HG02798 (cell line): ENCODE results near the gene OSBPL5.

ENCODE experiments used
- ATAC-seq: cut with Tn5 transposase; IDR thresholded peaks from one replicate; pipeline ENCODE4 v1.9.1; 2021; ENCODE audit warnings: mild to moderate bottlenecking; ENCODE audit not compliant: unreplicated experiment, poor library complexity

OSBPL5 gene, protein sequence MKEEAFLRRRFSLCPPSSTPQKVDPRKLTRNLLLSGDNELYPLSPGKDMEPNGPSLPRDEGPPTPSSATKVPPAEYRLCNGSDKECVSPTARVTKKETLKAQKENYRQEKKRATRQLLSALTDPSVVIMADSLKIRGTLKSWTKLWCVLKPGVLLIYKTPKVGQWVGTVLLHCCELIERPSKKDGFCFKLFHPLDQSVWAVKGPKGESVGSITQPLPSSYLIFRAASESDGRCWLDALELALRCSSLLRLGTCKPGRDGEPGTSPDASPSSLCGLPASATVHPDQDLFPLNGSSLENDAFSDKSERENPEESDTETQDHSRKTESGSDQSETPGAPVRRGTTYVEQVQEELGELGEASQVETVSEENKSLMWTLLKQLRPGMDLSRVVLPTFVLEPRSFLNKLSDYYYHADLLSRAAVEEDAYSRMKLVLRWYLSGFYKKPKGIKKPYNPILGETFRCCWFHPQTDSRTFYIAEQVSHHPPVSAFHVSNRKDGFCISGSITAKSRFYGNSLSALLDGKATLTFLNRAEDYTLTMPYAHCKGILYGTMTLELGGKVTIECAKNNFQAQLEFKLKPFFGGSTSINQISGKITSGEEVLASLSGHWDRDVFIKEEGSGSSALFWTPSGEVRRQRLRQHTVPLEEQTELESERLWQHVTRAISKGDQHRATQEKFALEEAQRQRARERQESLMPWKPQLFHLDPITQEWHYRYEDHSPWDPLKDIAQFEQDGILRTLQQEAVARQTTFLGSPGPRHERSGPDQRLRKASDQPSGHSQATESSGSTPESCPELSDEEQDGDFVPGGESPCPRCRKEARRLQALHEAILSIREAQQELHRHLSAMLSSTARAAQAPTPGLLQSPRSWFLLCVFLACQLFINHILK

DNA sequence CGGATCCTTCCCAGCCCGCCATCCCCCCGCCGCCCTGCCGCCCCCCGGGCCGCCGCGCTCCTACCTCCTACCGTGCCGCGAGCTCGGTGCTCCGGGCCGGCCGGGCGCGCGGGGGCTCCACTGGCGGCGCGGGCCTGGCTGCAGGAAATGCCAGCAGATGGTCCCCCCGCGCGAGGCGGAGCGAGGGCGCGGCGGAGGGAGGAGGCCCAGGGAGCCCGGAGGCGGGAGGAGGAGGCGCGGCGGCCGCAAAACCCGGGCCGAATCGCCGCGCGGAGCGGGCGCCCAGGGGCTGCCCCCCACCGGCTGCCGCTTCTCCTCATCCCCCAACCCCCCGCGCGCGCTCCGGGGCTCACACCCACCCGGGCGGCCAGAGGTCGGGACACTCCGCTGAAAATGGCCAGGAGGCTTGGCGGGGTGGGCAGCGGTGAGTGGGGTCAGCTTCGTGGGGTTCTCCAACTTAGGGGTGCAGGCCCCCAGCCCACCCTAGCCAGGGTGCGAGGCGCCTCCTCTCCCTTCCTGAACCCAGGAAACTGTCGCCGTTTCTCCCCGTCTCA is at the start of gene OSBPL5:
Gene OSBPL5, minus strand, starts transcription at position 159 of the 554 bp plus-strand sequence. CDS start 36,162 bp downstream, outside the sequence.
- no peak for ATAC-seq

DNA sequence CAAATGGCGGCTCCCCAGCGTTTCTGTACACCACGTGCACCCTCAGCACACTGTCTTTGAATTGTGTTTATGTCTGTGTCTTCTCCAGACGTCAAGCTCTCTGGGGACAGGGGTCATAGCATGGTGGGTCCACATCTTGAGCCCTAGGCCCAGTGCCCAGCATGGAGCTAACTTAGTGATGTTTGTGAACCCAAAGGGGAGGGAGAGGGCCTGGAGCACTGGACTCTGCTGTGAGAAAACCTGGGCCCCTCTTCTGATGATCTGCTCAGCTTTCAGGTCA is 49.2 kb upstream of the OSBPL5 start:
- ATAC-seq: no peak

DNA sequence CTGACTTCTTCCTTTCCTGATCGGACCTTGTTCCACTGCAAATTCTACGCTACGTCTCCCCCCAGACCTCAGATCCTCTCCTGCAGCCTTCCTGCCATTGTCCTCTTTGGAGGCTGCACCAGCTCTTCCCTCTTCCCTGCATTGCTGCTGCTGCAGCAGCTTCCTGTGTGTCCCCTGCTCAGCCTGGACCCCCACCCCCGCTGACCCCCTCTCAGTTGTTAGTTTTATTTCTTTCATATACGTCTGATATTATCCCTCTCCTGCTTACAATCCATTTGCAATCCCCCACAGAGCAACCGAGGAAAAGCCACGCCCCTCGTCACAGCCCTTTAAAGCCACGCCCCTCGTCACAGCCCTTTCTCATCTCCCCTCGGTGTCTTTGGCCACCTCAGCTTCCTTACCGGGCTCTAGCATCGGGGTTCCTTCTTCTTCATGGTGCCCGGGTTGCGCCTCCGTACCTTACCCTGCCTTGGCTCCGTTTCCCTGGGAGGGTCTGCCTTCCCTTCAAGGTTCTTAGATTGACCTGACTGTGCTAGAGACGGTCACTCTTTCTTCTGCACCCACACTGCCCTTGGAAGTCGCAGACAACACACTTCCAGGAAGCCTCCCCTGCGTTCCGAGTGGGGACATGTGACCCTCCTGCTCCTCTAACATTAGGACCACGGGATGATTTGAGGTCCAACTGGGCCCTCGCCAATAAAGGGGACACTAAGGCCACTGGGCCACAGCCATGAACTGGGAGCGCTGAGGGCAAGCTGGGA is 48.7 kb upstream of the OSBPL5 start:
- no peak for ATAC-seq

DNA sequence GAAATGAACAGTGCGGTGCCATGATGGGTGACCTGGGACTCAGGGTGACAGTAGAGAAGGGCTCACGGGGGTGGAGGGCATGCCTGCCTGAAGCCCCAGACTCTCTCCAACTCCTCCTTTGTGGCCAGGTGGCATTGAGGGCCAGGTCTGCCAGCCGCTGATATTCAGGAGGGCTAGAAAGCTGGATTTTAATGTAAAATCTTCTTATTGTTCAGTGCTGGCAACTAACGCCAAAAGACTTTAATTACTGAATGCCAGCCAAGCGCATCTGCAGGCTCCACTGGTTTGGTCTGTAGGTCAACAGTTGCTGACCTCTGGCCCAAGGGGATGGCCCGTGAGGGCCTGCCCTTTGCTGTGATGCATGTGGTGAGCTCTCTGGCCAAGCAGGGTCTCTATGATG is 43.2 kb upstream of the OSBPL5 start:
- ATAC-seq: no peak

DNA sequence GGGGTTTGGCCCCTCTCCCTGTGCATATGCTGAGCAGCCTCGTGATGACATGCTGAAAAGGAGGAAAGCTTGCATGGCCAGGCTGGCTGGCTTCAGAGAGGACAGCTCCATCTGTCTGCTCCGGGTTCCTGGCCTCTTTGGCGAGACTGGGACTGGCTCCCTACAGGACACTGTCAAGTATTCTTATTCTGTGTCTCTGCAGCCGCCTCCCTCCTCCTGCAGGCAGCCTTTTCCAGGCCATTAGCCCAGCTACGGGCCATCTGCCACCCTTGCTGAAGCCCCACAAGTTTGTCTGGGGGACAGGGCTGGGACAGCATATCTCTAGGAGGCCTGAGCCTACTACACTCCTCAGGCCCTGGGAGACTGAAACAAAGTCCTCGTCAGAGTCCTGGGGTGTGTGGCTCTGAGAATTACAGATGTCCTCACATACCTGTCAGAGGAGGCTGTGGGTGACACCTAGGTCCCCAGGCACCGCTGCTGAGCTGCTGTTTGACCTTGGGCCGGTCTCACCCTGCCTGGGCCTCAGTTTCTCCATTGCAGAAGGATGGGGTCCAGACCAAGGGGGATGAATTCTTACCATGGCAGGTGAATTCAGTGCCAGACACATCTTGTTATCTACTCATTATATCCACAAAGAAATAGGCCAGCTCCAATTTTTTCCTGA is 42.5 kb upstream of the OSBPL5 start:
- no peak for ATAC-seq

DNA sequence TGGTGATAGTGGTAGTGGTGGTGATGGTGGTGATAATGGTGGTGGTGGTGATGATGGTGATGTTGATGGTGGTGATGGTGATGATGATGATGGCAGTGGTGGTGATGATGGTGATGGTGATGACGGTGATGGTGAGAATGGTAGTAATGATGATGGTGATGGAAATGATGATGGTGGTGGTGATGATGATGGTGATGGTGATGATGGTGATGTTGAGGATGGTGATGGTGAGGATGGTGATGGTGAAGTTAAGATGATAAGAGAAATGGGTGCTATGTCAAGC is 41.8 kb upstream of the OSBPL5 start:
- no peak for ATAC-seq

DNA sequence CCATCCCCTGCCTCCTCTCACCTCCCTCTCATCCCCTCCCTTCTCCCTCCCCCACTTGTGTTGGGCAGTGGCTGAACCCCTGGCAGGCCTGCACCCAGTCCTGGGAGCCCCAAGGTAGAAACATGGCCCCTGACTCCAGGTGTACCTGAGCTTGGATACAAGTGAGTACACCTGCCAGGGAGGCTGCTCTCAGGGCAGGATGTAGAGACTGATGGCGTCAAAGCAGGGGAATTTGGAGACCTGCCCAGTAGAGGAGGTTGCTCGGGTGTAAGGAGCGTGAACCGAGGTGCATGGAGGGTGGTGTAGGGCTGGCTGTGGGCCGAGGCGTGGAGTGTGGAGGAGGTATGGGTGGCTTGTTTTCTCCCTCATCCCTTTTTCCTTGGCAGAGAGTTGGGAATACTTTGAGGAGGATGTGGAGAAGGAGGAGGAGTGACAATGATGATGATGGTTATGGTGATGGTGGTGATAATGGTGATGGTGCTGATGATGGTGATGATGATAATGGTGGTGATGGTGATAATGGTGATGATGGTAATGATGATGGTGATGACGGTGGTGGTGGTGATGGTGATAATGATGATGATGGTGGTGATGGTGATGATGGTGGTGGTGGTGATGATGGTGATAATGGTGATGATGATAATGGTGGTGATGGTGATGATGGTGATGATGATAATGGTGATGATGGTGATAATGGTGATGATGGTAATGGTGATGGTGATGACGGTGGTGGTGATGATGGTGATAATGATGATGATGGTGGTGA is 41.2 kb upstream of the OSBPL5 start:
- no peak for ATAC-seq

DNA sequence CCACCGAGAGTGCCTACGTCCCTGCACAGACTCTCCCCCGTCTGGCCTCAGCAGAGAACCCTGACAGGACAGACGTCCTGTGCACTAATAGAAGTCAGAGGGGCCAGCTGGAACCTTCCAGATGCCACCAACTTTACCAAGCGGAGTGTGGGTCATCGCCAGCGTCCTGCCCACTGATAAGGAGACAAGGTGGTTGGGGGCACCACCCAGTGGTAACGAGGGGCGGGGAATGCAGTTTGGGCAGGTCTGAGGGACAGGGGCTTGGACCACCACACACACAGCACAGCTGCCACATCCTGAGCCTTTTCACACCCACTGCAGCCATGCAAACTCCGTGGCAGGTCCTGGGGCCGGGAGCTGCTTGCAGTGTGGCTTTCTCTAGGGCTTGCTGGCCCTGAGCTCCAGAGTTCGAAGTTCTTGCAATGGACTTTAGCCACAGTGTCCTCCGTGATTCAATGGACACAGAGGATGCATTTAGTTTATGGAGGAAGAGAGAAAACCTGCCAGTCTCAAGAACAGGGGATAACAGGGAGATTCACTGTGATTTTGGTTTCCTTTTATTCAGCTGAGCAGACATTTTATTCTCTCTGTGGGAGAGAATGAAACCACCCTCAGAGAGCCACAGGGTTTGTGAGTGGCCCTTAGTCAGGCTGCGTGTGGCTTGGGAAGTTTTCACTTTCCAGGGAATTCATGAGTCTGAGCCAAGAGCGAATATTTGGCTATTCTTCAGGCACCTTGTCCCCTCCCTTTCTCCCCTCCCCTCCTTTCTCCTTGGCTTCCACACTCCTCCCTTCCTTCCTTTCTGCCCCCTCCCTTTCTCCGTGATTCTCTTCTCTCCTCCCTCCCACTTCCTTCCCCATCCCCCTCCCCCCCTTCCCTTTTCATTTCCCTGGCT is 40.4 kb upstream of the OSBPL5 start:
- ATAC-seq: no peak

DNA sequence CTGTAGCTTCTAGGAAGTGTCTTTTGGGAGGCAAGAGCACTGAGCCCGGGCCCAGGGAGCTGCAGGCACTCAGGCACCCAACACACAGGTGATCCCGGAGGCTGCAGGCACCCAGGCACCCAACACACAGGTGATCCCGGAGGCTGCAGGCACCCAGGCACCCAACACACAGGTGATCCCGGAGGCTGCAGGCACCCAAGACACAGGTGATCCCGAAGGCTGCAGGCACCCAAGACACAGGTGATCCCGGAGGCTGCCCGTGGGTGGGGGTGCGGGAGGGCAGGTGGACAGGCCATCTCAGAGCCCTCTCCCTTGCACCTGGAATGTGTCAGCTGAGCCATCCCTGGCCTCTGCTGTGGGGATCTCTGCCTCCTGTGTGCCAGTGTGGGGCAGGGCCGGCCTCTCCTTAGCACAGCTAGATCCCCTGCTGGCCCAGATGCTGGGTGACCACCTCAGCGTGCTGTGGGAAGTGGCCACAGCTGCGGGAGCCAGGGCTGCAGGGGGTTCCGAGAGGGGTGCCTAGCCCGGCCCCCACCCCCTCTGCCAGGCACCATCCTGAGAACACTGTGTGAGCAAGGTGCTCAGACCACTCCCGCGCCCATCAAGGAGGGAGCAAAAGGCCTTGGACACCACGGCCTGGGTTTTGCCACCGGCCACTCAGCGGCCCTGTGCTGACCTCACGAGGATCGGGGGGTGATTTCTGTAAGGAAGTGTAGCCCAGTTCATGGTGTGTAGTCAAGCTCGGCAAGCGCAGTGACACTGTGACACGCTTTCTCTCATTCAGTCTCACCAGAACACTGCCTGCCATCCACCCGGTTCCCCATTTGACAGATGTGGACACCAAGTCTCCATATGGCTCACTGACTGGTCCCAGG is 39.3 kb upstream of the OSBPL5 start:
- no peak for ATAC-seq

DNA sequence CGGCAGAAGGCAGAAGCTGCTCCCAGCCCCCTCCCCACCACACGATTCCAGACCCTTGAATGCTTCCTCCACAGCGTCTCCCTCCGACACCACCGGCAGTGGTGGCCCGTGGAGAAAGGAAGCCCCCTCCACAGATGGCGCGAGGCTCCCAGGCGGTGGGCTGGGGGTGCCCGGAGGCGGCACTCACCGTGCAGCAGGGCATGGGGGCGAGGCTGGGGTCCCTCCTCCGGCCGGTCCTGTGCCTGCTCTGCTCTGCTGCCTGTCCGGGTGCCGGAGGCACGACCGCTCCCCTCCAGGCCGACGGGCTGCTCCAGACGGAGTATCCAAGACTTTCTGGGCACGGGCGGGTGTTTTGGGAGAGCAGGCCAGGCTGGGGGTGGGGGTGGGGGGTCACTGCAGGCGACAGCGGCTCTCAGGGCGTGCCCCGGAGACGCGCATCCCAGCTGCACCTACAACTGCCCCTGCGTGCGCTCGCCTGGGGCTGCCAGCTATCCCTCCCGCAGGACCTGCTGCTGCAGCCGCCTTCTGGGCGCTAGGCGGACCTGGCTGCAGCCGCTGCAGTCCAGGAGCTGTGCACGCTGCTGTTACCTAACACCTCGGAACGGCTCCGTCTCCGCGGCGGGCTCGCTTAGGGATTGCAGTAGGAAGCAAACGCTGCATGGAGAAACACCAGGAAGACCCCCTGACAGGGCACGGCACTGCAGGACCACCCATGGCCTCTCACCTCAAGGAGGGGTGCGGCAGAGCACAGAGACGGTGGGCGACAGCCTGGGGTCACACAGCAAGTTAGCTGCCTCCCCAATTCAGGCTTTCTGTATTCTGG is 38.3 kb upstream of the OSBPL5 start:
- ATAC-seq: no peak

DNA sequence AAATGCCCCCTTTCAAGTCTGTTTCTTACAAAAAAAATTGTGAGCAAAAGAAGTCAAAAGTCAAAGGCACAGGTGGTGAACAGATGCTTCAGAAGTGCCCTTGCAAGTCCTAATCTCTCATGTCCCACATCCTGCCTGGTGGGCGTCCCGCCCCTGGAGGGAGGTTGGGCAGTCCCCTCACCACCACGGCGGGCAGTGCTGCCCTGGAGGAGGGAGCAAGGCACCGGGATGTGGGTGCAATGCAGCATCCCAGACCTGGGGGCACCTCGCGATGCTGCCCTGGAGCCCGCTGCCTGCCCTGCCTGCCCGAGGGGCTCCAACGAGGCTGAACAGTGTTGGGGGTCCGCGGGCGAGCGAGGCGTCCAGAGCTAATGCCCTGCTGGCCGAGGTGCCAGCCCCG is 37.6 kb upstream of the OSBPL5 start:
- no peak for ATAC-seq

DNA sequence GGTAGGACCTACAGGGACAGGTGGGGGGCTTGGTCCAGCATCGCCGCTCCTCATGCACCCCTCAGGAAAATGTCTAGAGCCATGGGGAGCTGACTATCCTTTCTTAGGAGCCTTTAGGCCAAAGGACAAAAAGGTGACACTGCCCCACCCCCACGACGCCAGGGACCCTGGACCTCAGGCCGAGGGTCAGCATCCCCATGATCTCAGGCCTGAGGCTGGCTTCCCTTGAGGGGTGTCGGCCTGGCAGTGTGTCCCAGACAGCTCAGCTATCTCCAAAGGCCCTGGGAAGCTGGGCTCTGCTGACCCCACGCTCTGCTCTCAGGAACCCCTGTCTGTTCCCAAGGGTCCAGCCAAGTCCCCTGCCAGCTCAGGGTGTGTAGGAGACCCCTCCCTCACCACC is 37.2 kb upstream of the OSBPL5 start:
- ATAC-seq: no peak

DNA sequence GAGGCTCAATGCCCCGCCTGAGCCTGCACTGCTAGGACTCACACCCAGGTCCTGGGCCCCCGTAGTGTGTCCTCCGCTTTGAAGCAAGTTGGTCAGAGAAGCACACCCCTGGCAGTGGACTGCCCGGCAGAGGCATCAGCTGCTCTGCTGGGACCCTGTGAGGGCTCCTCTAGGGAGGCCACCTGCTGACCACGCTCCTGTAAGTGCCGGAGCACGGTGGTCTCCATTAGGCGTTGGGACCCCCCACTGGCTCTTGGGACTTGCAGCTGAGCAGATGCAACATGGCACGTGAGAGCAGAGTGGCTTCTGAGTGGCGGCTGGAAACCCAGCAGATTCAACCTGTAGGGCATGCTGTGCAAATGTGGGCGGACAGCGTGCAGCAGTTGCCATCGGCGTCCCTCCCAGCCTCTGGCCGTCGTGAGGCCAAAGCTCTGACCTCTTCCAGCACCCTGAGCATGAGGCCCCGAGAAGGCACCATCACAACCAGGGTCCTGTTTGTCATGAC is 36.6 kb upstream of the OSBPL5 start:
- no peak for ATAC-seq

DNA sequence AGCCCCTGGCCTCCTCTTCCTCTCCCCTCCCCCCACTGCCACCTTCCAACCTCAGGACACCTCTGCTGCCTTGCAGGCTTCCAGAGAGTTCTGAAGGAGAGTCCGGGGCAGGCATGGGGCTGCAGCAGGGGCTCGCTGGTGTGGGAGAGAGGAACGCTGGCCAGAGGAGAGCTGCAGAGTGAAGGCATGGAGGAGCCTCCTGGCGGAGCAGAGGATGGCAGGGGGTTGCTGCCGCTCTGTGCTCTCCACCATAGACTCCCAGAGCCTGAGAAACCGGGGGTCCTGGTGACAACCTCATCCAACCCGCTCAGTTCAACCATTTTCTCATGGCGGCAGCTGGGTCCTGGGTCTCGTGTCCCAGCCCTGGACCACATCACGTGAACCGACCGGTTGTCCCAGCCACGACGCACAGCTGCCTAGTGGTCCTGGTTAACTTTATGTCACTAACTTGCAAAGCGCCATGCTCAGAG is 36.0 kb upstream of the OSBPL5 start:
- no peak for ATAC-seq

DNA sequence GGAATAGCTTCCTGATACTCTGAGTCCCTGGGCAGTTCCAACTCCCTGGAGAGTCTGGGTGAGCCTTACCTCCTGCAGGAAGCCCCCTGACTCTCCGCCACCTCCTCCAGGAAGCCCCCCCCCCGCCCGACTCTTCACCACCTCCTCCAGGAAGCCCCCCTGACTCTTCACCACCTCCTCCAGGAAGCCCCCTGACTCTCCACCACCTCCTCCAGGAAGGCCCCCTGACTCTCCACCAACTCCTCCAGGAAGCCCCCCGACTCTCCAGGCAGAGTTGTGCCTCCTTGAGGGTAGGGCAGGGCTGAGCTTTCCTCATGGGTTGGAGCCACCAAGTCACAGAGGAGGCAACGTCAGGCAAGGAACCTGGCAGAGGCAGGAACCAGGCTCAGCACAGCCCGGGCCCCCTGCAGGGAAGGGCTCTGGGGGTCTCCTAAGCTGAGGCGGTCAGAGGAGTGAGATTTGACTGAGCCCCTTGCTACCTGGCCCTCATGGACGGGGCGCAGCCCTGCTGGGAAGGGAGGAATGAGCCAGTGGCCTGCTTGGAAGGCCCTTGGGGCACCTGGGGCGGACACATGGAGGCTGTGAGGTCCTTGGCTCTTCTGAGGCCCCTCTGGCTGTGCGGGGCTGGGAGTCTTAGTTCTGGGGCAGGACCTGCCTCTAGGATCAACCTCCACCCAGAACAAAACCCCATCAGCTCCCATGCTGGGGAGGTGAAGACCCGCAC is 35.4 kb upstream of the OSBPL5 start:
- ATAC-seq: no peak
